G401 (cell line): ENCODE results near the gene WFDC2. TPM values are rescaled to one million over a fixed set of nuclear protein-coding genes. Genes with fewer than 3 reads are reported as not detected.

Source experiments
- DNase-seq: peaks from one replicate; pipeline ENCODE4 v3.0.0-alpha.2; 2015; ENCODE audit warnings: low spot score
- in situ Hi-C: cut with HindIII; loops from 2 replicates; pipeline ENCODE4 v1.10.0; 2016; ENCODE audit warnings: low sequenced_read_pairs, mixed read lengths
- total RNA-seq: library from RNA; depleted of rRNA; stranded (reverse); fragments of >200 nt; shearing (Covaris generic); gene quantifications from 2 replicates; pipeline ENCODE4 v1.2.3, GENCODE V29; 2014; rRNA removed

The WFDC2 gene
- total RNA-seq, 1 experiment from 2014 or later = not detected

GRCh38 chr20:45527294-45527693 is 57.7 kb downstream of the WFDC2 start:
- in situ Hi-C loops = no loop called here

More at GRCh38 chr20:45527294-45527693, 57.7 kb downstream of the WFDC2 start:
- no peak for DNase-seq

Other genes starting within 250 kb of the WFDC2 start
- gene SEMG2, start 248.4 kb upstream of the WFDC2 start, total RNA-seq = not detected in 2 replicates
- not detected in 2 replicates for gene SLPI, start 215.2 kb upstream of the WFDC2 start, total RNA-seq
- gene RBPJL, start 162.9 kb upstream of the WFDC2 start, total RNA-seq = not detected in 2 replicates
- gene MATN4, start 161.5 kb upstream of the WFDC2 start, total RNA-seq = not detected in 2 replicates
- gene SDC4, start 121.3 kb upstream of the WFDC2 start, total RNA-seq = 16.4 and 24.7 TPM in 2 replicates
- gene SYS1, start 106.6 kb upstream of the WFDC2 start, total RNA-seq = 13.0 and 21.9 TPM in 2 replicates
- not detected in 2 replicates for gene TP53TG5, start 91.4 kb upstream of the WFDC2 start, total RNA-seq
- 0.86 and 5.7 TPM in 2 replicates for gene DBNDD2, start 61.5 kb upstream of the WFDC2 start, total RNA-seq
- gene PIGT, start 53.6 kb upstream of the WFDC2 start, total RNA-seq = 25.2 and 31.0 TPM in 2 replicates
- gene SPINT3, start 45.9 kb downstream of the WFDC2 start, total RNA-seq = not detected in 2 replicates
- gene WFDC6, start 69.7 kb downstream of the WFDC2 start, total RNA-seq = not detected in 2 replicates
- gene EPPIN, start 77.6 kb downstream of the WFDC2 start, total RNA-seq = not detected in 2 replicates
- not detected in 2 replicates for gene WFDC8, start 109.5 kb downstream of the WFDC2 start, total RNA-seq
- gene WFDC10A, start 160.0 kb downstream of the WFDC2 start, total RNA-seq = not detected in 2 replicates
- gene WFDC9, start 161.5 kb downstream of the WFDC2 start, total RNA-seq = not detected in 2 replicates
- not detected in 2 replicates for gene WFDC11, start 200.5 kb downstream of the WFDC2 start, total RNA-seq
- not detected in 2 replicates for gene WFDC13, start 232.3 kb downstream of the WFDC2 start, total RNA-seq
- gene WFDC10B, start 235.3 kb downstream of the WFDC2 start, total RNA-seq = not detected in 2 replicates